Mucosa of stomach (tissue), 1 donor: ENCODE measurements around the gene AUTS2.

ENCODE experiments used
- H3K27me3 ChIP-seq: one replicate; pipeline ENCODE4 v1.7.0; 2013; ENCODE audit warnings: mild to moderate bottlenecking, low read length; ENCODE audit not compliant: control insufficient read depth, insufficient read depth
- H3K36me3 ChIP-seq: one replicate; pipeline ENCODE4 v1.7.0; 2013; ENCODE audit warnings: low read length; ENCODE audit not compliant: control insufficient read depth, insufficient read depth
- H3K4me1 ChIP-seq: one replicate; pipeline ENCODE4 v1.7.0; 2013; ENCODE audit warnings: mild to moderate bottlenecking, low read length; ENCODE audit not compliant: control insufficient read depth, insufficient read depth
- H3K4me3 ChIP-seq: one replicate; pipeline ENCODE4 v1.7.0; 2013; ENCODE audit warnings: low read length
- H3K9ac ChIP-seq: one replicate; pipeline ENCODE4 v1.7.0; 2013; ENCODE audit warnings: mild to moderate bottlenecking, low read length, moderate library complexity
- H3K9me3 ChIP-seq: one replicate; pipeline ENCODE4 v1.7.0; 2013; ENCODE audit warnings: mild to moderate bottlenecking, low read length, moderate library complexity; ENCODE audit not compliant: control insufficient read depth
- donor health status: Pancreatic carcinoma.

Gene AUTS2

GRCh38 chr7:70572571-70572970 is 974.3 kb downstream of the AUTS2 start:
- Histone ChIP-seq H3K27me3 (no peaks in the 10 kb centered on the region), H3K36me3 (no peaks in the 10 kb centered on the region), H3K4me1 (peaks cover 38% of the 10 kb centered on the region), H3K9me3 (no peaks in the 10 kb centered on the region), H3K9ac (no peak overlapping the region), H3K4me3 (no peak overlapping the region)

- Histone ChIP-seq H3K36me3 (no peaks in the 10 kb centered on the region), H3K9me3 (no peaks in the 10 kb centered on the region), H3K4me3 (no peak overlapping the region), H3K9ac (no peak overlapping the region), H3K27me3 (no peaks in the 10 kb centered on the region), H3K4me1 (peaks cover 38% of the 10 kb centered on the region)
Measured at GRCh38 chr7:70573071-70573661, 974.9 kb downstream of the AUTS2 start.

GRCh38 chr7:70573696-70574095 is 975.4 kb downstream of the AUTS2 start:
- no peak overlapping the region for H3K9ac ChIP-seq
- no peaks in the 10 kb centered on the region for H3K27me3 ChIP-seq
- no peaks in the 10 kb centered on the region for H3K9me3 ChIP-seq
- H3K36me3 ChIP-seq = no peaks in the 10 kb centered on the region
- H3K4me1 ChIP-seq = peaks cover 34% of the 10 kb centered on the region
- no peak overlapping the region for H3K4me3 ChIP-seq

- H3K9me3 ChIP-seq = no peaks in the 10 kb centered on the region
- no peak overlapping the region for H3K4me3 ChIP-seq
- no peaks in the 10 kb centered on the region for H3K36me3 ChIP-seq
- peaks cover 28% of the 10 kb centered on the region for H3K4me1 ChIP-seq
- H3K27me3 ChIP-seq = no peaks in the 10 kb centered on the region
- no peak overlapping the region for H3K9ac ChIP-seq
Measured at GRCh38 chr7:70574314-70574834, 976.1 kb downstream of the AUTS2 start.

- Histone ChIP-seq H3K36me3 (no peaks in the 10 kb centered on the region), H3K4me1 (peaks cover 19% of the 10 kb centered on the region), H3K27me3 (no peaks in the 10 kb centered on the region), H3K9me3 (no peaks in the 10 kb centered on the region), H3K9ac (no peak overlapping the region), H3K4me3 (no peak overlapping the region)
Measured at GRCh38 chr7:70574970-70575799, 976.9 kb downstream of the AUTS2 start.

GRCh38 chr7:70577078-70577477 is 978.8 kb downstream of the AUTS2 start:
- Histone ChIP-seq H3K4me3 (no peak overlapping the region), H3K27me3 (no peaks in the 10 kb centered on the region), H3K36me3 (no peaks in the 10 kb centered on the region), H3K9me3 (no peaks in the 10 kb centered on the region), H3K4me1 (peaks cover under 1% of the 10 kb centered on the region), H3K9ac (no peak overlapping the region)

GRCh38 chr7:70578131-70578530 is 979.9 kb downstream of the AUTS2 start:
- Histone ChIP-seq H3K9me3 (no peaks in the 10 kb centered on the region), H3K27me3 (no peaks in the 10 kb centered on the region), H3K4me3 (no peak overlapping the region), H3K4me1 (peaks cover 2% of the 10 kb centered on the region), H3K36me3 (no peaks in the 10 kb centered on the region), H3K9ac (no peak overlapping the region)

- Histone ChIP-seq H3K4me3 (no peak overlapping the region), H3K36me3 (no peaks in the 10 kb centered on the region), H3K9ac (no peak overlapping the region), H3K9me3 (no peaks in the 10 kb centered on the region), H3K27me3 (no peaks in the 10 kb centered on the region), H3K4me1 (peaks cover 16% of the 10 kb centered on the region)
Measured at GRCh38 chr7:70579397-70580097, 981.3 kb downstream of the AUTS2 start.

GRCh38 chr7:70580161-70580560 is 981.9 kb downstream of the AUTS2 start:
- H3K36me3 ChIP-seq = no peaks in the 10 kb centered on the region
- no peaks in the 10 kb centered on the region for H3K9me3 ChIP-seq
- H3K4me3 ChIP-seq = no peak overlapping the region
- H3K4me1 ChIP-seq = peaks cover 22% of the 10 kb centered on the region
- no peak overlapping the region for H3K9ac ChIP-seq
- H3K27me3 ChIP-seq = no peaks in the 10 kb centered on the region

GRCh38 chr7:70582927-70583895 is 984.9 kb downstream of the AUTS2 start:
- Histone ChIP-seq H3K4me3 (no peak overlapping the region), H3K9ac (no peak overlapping the region), H3K4me1 (peaks cover 35% of the 10 kb centered on the region), H3K27me3 (no peaks in the 10 kb centered on the region), H3K9me3 (no peaks in the 10 kb centered on the region), H3K36me3 (no peaks in the 10 kb centered on the region)
